DOHH2 (cell line): ENCODE data around the gene ZNF280B.

ENCODE experiments used
- EZH2phosphoT487 ChIP-seq: fragments of 200-600 bp; sonication (generic); IDR thresholded peaks from 2 replicates; pipeline ENCODE4 v1.6.1; 2017; ENCODE audit warnings: borderline replicate concordance, mild to moderate bottlenecking, antibody characterized with exemption, low read length, moderate library complexity, mixed read lengths
- TF ChIP-seq, protein P1 (sequence below): fragments of 200-600 bp; sonication (generic); IDR thresholded peaks from one replicate; pipeline ENCODE4 v1.5.1; 2014; ENCODE audit warnings: antibody characterized with exemption, mild to moderate bottlenecking, low read depth, low read length; ENCODE audit not compliant: poor library complexity, severe bottlenecking

DNA sequence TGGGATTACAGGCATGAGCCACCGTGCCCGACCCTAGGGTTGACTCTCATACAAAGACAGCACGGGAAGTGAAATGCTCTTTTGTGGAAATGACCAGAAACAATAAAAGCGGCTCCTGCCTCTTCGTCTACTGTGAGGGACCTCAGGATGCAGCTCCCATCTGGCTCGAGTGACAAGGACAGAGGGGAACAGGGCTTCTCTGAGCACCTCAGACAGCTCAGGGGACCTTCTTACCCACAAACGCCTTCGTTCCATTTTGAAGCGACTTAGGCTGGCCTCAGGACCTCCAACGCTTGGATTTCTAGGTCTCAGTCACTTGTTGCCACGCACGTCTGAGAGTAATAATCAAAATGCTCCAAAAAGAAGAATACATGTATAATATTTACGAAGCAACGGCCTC is 48.0 kb upstream of the ZNF280B start:
- TF ChIP-seq, protein P1, sequence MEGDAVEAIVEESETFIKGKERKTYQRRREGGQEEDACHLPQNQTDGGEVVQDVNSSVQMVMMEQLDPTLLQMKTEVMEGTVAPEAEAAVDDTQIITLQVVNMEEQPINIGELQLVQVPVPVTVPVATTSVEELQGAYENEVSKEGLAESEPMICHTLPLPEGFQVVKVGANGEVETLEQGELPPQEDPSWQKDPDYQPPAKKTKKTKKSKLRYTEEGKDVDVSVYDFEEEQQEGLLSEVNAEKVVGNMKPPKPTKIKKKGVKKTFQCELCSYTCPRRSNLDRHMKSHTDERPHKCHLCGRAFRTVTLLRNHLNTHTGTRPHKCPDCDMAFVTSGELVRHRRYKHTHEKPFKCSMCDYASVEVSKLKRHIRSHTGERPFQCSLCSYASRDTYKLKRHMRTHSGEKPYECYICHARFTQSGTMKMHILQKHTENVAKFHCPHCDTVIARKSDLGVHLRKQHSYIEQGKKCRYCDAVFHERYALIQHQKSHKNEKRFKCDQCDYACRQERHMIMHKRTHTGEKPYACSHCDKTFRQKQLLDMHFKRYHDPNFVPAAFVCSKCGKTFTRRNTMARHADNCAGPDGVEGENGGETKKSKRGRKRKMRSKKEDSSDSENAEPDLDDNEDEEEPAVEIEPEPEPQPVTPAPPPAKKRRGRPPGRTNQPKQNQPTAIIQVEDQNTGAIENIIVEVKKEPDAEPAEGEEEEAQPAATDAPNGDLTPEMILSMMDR: no peak
- TF ChIP-seq EZH2phosphoT487: no peak
